ENCODE measurements around the gene PITX3. TPM values are rescaled to one million over a fixed set of nuclear protein-coding genes. Genes with fewer than 3 reads are reported as not detected.
"Not testable (repeated sequence)": the region's sequence is repeated elsewhere in the genome, so short reads cannot be mapped to it uniquely, and the experiment has no call there.

Gene PITX3
- total and polyA plus RNA-seq, 10 donors = not detected

GRCh38 chr10:102191956-102192355 is 49.4 kb downstream of the PITX3 start:
- 77 to 85% (median 83%) methylated on average over 7 of the region's 7 CpGs for WGBS, 5 donors
- peaks cover 0 to 26% (median 12%) of the 10 kb centered on the region in 8 donors for H3K9me3 ChIP-seq
- DNase-seq = no peak
- intact Hi-C loops (cut with DNase I; ENCODE audit: low total_unique reads) = no loop called here
- H3K27ac ChIP-seq = no peak overlapping the region
- TF ChIP-seq POLR2AphosphoS5 (IDR thresholded peaks at IDR 0.05) (no peak), POLR2A (IDR thresholded peaks at IDR 0.05) (no peak), CTCF (IDR thresholded peaks at IDR 0.05 in 8 of 11, conservative IDR thresholded peaks at IDR 0.05 in 3 of 11) (no peak)
- no peaks in the 10 kb centered on the region for H3K36me3 ChIP-seq
- H3K27me3 ChIP-seq (replicated peaks in 1 of 7) = no peaks in the 10 kb centered on the region
- no peak overlapping the region for H3K4me3 ChIP-seq
- H3K4me1 ChIP-seq = peaks cover 0 to 21% (median 14%) of the 10 kb centered on the region in 6 donors

DNA sequence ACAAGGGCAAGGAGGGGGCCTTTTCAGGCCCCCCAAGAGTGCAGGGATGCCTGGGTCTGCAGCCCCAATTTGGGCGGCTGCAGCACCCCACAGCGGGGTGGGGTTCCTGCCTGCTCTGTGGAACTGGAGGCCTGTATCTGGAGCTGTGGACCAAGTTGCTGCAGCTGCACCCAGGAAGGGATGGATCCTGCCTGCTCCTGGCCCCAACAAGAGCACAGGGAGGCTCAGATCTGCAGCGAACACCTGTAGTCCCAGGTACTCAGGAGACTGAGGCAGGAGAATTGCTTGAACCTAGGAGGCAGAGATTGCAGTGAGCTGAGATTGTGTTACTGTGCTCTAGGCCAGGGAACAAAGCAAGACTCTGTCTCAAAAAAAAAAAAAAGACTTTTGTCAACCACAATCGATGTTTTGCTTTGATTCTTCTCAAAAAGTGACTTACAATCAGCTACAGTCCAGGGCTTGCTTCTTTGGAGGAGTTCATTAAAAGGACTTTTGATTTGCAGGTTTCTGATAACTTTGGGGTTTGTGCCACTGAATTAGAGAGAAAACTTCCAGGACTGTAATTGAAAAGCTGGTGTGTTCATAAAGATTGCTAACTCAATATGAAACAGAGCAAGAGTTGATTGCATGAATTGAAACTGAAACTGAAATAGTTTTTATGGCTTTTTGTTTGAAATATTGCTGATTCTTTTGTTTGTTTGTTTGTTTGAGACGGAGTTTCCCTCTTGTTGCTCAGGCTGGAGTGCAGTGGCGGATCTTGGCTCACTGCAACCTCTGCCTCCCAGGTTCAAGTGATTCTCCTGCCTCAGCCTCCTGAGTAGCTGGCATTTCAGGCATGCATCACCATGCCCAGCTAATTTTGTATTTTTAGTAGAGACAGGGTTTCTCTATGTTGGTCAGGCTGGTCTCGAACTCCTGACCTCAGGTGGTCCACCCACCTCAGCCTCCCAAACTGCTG is 52.1 kb downstream of the PITX3 start:
- peak overlapping the region; percentile 41 to 75 (median 60) for H3K27ac ChIP-seq
- WGBS, 5 donors = 48 to 76% (median 67%) methylated on average over 5 to 7 of the region's 7 CpGs
- intact Hi-C loops (cut with DNase I; ENCODE audit: low total_unique reads); H3K27me3 ChIP-seq (replicated peaks in 1 of 7); H3K36me3 ChIP-seq; DNase-seq: not testable (repeated sequence)
- H3K4me3 ChIP-seq = peak overlapping the region in 2 of 8 donors; percentile 2 to 11
- H3K9me3 ChIP-seq = peaks cover 0 to 31% (median 14%) of the 10 kb centered on the region in 8 donors
- H3K4me1 ChIP-seq = peaks cover 0 to 21% (median 14%) of the 10 kb centered on the region in 6 donors

- H3K36me3 ChIP-seq = no peaks in the 10 kb centered on the region
- H3K4me3 ChIP-seq = no peak overlapping the region
- no peak for TF ChIP-seq POLR2AphosphoS5 (IDR thresholded peaks at IDR 0.05)
- no peak for TF ChIP-seq POLR2A (IDR thresholded peaks at IDR 0.05)
- no peak for TF ChIP-seq CTCF (IDR thresholded peaks at IDR 0.05 in 8 of 11, conservative IDR thresholded peaks at IDR 0.05 in 3 of 11)
- intact Hi-C loops (cut with DNase I; ENCODE audit: low total_unique reads) = no loop called here
- DNase-seq = no peak
- 69 to 81% (median 78%) methylated on average over 3 of the region's 3 CpGs for WGBS, 5 donors
- H3K27ac ChIP-seq = peak overlapping the region in 6 of 8 donors; percentile 49 to 75 (median 60)
- peaks cover 0 to 31% (median 14%) of the 10 kb centered on the region in 8 donors for H3K9me3 ChIP-seq
- peaks cover 0 to 21% (median 14%) of the 10 kb centered on the region in 6 donors for H3K4me1 ChIP-seq
- H3K27me3 ChIP-seq (replicated peaks in 1 of 7) = no peaks in the 10 kb centered on the region
These were observed 52.9 kb downstream of the PITX3 start for GRCh38 chr10:102188298-102188940.

DNA sequence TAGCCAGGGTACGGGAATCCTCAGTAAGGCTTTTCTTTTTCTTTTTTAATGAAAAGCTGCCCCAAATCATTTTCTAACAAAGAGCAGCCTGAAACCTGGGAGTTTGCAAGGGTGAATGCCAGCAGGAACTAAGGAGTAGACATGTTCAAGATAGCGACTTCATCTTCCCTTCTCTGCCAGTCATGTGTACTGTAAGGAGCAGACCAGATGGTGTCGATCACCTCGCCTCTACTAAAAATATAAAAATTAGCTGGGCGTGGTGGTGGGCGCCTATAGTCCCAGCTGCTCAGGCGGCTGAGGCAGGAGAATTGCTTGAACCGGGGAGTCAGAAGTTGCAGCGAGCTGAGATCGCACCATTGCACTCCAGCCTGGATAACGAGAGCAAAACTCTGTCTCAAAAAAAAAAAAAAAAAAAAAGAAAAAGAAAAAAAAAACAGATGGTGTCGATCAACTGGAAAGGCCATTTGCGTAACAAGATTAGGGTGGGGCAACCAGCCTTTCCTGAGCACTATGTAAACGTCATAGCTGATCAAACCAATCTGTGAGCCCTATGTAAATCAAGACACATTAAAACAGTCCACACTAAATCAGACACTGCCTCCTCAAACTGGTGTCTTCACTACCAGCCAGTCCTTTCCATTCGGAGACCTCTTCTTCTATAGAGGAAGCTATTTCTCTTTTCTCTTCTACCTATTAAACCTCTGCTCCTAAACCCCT is 55.3 kb downstream of the PITX3 start:
- H3K9me3 ChIP-seq = peaks cover 0 to 16% (median 6%) of the 10 kb centered on the region in 8 donors
- peak overlapping the region in 5 of 8 donors; percentile 46 to 72 (median 56) for H3K27ac ChIP-seq
- DNase-seq = no peak
- intact Hi-C loops (cut with DNase I; ENCODE audit: low total_unique reads) = no loop called here
- H3K4me3 ChIP-seq = peak overlapping the region in 1 of 8 donors; percentile 25
- 68 to 82% (median 77%) methylated on average over 15 of the region's 15 CpGs for WGBS, 5 donors
- no peak for TF ChIP-seq CTCF (IDR thresholded peaks at IDR 0.05 in 8 of 11, conservative IDR thresholded peaks at IDR 0.05 in 3 of 11)
- TF ChIP-seq POLR2AphosphoS5 (IDR thresholded peaks at IDR 0.05) = peak in 1 of 3 donors; percentile 24
- H3K36me3 ChIP-seq = no peaks in the 10 kb centered on the region
- H3K4me1 ChIP-seq = peaks cover 0 to 21% (median 14%) of the 10 kb centered on the region in 6 donors
- no peaks in the 10 kb centered on the region for H3K27me3 ChIP-seq (replicated peaks in 1 of 7)
